NB4 (cell line): ENCODE measurements around the gene MCC.

Source experiments
- DNase-seq: peaks from one replicate; pipeline ENCODE4 v3.0.0; 2010; ENCODE audit warnings: low read depth
- H3K4me3 ChIP-seq: one replicate; pipeline ENCODE4 v1.5.1; 2011; ENCODE audit warnings: mild to moderate bottlenecking, low read depth, low read length, moderate library complexity
- CTCF ChIP-seq: IDR thresholded peaks from one replicate; pipeline ENCODE4 v1.5.1; 2012; ENCODE audit warnings: low read depth, low read length
- MAX ChIP-seq: IDR thresholded peaks from 2 replicates; pipeline ENCODE4 v1.6.1; 2011; ENCODE audit warnings: low read depth, low read length
- MYC ChIP-seq: IDR thresholded peaks from 2 replicates; pipeline ENCODE4 v1.6.1; 2011; ENCODE audit warnings: low read depth, low read length
- POLR2A ChIP-seq: IDR thresholded peaks from 2 replicates; pipeline ENCODE4 v1.6.1; 2011; ENCODE audit warnings: mild to moderate bottlenecking; ENCODE audit not compliant: insufficient read length; ENCODE audit errors: extremely low read depth

Gene MCC

GRCh38 chr5:113338628-113339027, 149.6 kb downstream of the MCC start:
- TF ChIP-seq CTCF (no peak), MAX (no peak), MYC (no peak), POLR2A (no peak)
- no peak overlapping the region for H3K4me3 ChIP-seq
- DNase-seq = no peak

- no peak overlapping the region for H3K4me3 ChIP-seq
- DNase-seq = no peak
- no peak for TF ChIP-seq MYC
- TF ChIP-seq POLR2A = no peak
- TF ChIP-seq MAX = no peak
- TF ChIP-seq CTCF = no peak
Measured at GRCh38 chr5:113337515-113338415, 150.5 kb downstream of the MCC start.

- TF ChIP-seq CTCF = peak; percentile 46
- TF ChIP-seq MYC = no peak
- TF ChIP-seq MAX = no peak
- peak; percentile 76 for DNase-seq
- H3K4me3 ChIP-seq = no peak overlapping the region
Measured at GRCh38 chr5:113336975-113337374, 151.3 kb downstream of the MCC start.

GRCh38 chr5:113333411-113333810, 154.8 kb downstream of the MCC start:
- no peak for DNase-seq
- TF ChIP-seq MYC = no peak
- TF ChIP-seq MAX = no peak
- TF ChIP-seq CTCF = no peak
- no peak for TF ChIP-seq POLR2A
- H3K4me3 ChIP-seq = no peak overlapping the region

GRCh38 chr5:113331209-113331551, 157.1 kb downstream of the MCC start:
- DNase-seq = no peak
- no peak for TF ChIP-seq MYC
- TF ChIP-seq POLR2A = no peak
- TF ChIP-seq CTCF = no peak
- TF ChIP-seq MAX = no peak
- H3K4me3 ChIP-seq = no peak overlapping the region
